ENCODE data around the gene TRAF4.
A peak's percentile ranks its signal among the peaks of the same experiment; 100 is the strongest.

The TRAF4 gene

GRCh38 chr17:28743243-28744103 lies at the start of gene TRAF4:
Gene TRAF4, plus strand, starts transcription at chr17:28744011. Its CDS starts 102 bp downstream, at chr17:28744113.
- DNase-seq: peak; percentile 86 to 95

GRCh38 chr17:28698253-28698941 lies 45.4 kb upstream of the TRAF4 start:
- DNase-seq: peak; percentile 98

GRCh38 chr17:28700278-28700677 lies 43.5 kb upstream of the TRAF4 start:
- no peak for DNase-seq

GRCh38 chr17:28700830-28701492 lies 42.9 kb upstream of the TRAF4 start:
- no peak for DNase-seq

- no peak for DNase-seq
Measured at GRCh38 chr17:28702026-28702751, 41.6 kb upstream of the TRAF4 start.

- no peak for DNase-seq
Measured at GRCh38 chr17:28702752-28703150, 41.1 kb upstream of the TRAF4 start.

- DNase-seq: no peak
Measured at GRCh38 chr17:28703552-28704218, 40.1 kb upstream of the TRAF4 start.

- no peak for DNase-seq
Measured at GRCh38 chr17:28704219-28704858, 39.5 kb upstream of the TRAF4 start.

GRCh38 chr17:28705074-28705659 lies 38.6 kb upstream of the TRAF4 start:
- no peak for DNase-seq

- no peak for DNase-seq
Measured at GRCh38 chr17:28705728-28706334, 38.0 kb upstream of the TRAF4 start.

- DNase-seq: no peak
Measured at GRCh38 chr17:28706471-28707338, 37.1 kb upstream of the TRAF4 start.

GRCh38 chr17:28707339-28707720 lies 36.5 kb upstream of the TRAF4 start:
- DNase-seq: no peak

GRCh38 chr17:28710861-28711722 lies 32.7 kb upstream of the TRAF4 start:
- DNase-seq: peak; percentile 86 to 99

- DNase-seq: no peak
Measured at GRCh38 chr17:28711723-28712031, 32.1 kb upstream of the TRAF4 start, which contains the start of gene PROCA1. Gene PROCA1, minus strand, starts transcription at chr17:28711888. Its CDS starts 228 bp downstream, at chr17:28711660.

GRCh38 chr17:28712032-28712704 lies 31.6 kb upstream of the TRAF4 start:
- peak; percentile 43 to 69 for DNase-seq

- DNase-seq: no peak
Measured at GRCh38 chr17:28712705-28713415, 31.0 kb upstream of the TRAF4 start.

- DNase-seq: no peak
Measured at GRCh38 chr17:28714281-28714680, 29.5 kb upstream of the TRAF4 start.

- no peak for DNase-seq
Measured at GRCh38 chr17:28715217-28715616, 28.6 kb upstream of the TRAF4 start.
